KG1 (cell line): ENCODE data around the gene MFSD6.
"Not testable (repeated sequence)": the region's sequence is repeated elsewhere in the genome, so short reads cannot be mapped to it uniquely, and the experiment has no call there.

ENCODE experiments used
- DNase-seq: peaks from one replicate; lab custom pipeline; 2025; lab: John Stamatoyannopoulos, UW

Gene MFSD6

GRCh38 chr2:190405995-190406394, 2.2 kb upstream of the MFSD6 start:
- DNase-seq = no peak

GRCh38 chr2:190406805-190407204, 1.4 kb upstream of the MFSD6 start:
- DNase-seq = no peak

- peak; percentile 15 for DNase-seq
Measured at GRCh38 chr2:190407246-190407661, 901 bp upstream of the MFSD6 start.

GRCh38 chr2:190408538-190409271, 550 bp downstream of the MFSD6 start:
- DNase-seq = no peak

GRCh38 chr2:190409616-190410015, 1.5 kb downstream of the MFSD6 start:
- DNase-seq = no peak

GRCh38 chr2:190410166-190410565, 2.0 kb downstream of the MFSD6 start:
- DNase-seq = no peak

GRCh38 chr2:190412966-190413365, 4.8 kb downstream of the MFSD6 start:
- no peak for DNase-seq

GRCh38 chr2:190413421-190413820, 5.3 kb downstream of the MFSD6 start:
- DNase-seq = no peak

GRCh38 chr2:190415251-190415650, 7.1 kb downstream of the MFSD6 start:
- DNase-seq = no peak

GRCh38 chr2:190415794-190416775, 7.9 kb downstream of the MFSD6 start:
- DNase-seq = peak; percentile 52

GRCh38 chr2:190417045-190417842, 9.1 kb downstream of the MFSD6 start:
- no peak for DNase-seq

- no peak for DNase-seq
Measured at GRCh38 chr2:190418727-190419126, 10.6 kb downstream of the MFSD6 start.

- no peak for DNase-seq
Measured at GRCh38 chr2:190420801-190421200, 12.6 kb downstream of the MFSD6 start.

GRCh38 chr2:190425221-190425866, 17.2 kb downstream of the MFSD6 start:
- no peak for DNase-seq

- DNase-seq = no peak
Measured at GRCh38 chr2:190425883-190426658, 17.9 kb downstream of the MFSD6 start.

GRCh38 chr2:190430866-190431265, 22.7 kb downstream of the MFSD6 start:
- DNase-seq = not testable (repeated sequence)

- DNase-seq = no peak
Measured at GRCh38 chr2:190431907-190432306, 23.8 kb downstream of the MFSD6 start.

- no peak for DNase-seq
Measured at GRCh38 chr2:190432567-190433231, 24.5 kb downstream of the MFSD6 start.

- DNase-seq = peak; percentile 33
Measured at GRCh38 chr2:190435031-190435670, 27.0 kb downstream of the MFSD6 start.

GRCh38 chr2:190436557-190436956, 28.4 kb downstream of the MFSD6 start:
- no peak for DNase-seq
